Measurements from ENCODE around the gene SUGP1.
"Not testable (repeated sequence)": the region's sequence is repeated elsewhere in the genome, so short reads cannot be mapped to it uniquely, and the experiment has no call there.

SUGP1 gene

DNA sequence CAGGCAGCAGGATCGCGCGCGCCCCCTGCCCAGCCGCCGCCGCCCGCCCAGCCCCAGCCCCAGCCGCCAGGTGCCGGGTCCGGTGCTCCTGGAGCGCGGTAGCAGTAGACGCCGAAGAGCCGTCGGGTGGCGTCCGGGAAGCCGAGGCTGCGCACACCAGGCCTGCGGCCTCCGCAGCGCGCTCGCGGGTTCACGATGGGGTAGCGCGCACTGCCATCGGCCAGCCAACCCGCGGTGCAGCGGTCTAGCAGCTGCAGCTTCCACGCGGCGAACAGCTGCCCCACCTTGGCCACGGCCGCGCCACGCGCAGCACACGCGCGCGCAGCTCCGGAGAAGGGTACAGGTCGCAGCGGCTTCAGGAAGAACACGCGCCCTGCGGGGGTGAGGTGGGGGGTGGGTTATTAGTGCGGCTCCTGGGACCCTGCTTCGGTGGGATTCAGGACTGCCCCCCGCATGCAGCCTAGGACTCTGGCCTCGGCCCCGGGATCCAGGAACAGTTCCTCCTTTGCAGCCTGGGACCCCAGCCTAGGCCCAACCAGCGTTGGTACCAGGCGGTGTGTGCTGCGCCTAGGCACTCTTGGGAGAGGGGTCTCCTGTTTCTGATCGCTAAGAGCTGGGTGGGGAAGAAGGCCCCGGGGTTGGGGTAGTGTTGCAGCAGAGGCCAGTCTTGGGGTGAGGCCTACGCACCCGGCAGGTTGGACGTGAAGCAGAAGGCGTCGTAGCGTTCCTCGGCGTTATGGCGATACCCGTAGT, 62.3 kb downstream of the SUGP1 start:
- Histone ChIP-seq H3K27me3 (peaks cover 29% of the 10 kb centered on the region), H3K9me3 (peaks cover 18% of the 10 kb centered on the region), H3K4me3 (no peak overlapping the region), H3K36me3 (no peaks in the 10 kb centered on the region), H3K4me2 (no peak overlapping the region), H3K9ac (no peak overlapping the region), H3K27ac (no peak overlapping the region), H4K20me1 (no peaks in the 10 kb centered on the region), H3K4me1 (peaks cover 12% of the 10 kb centered on the region)
- no peak for TF ChIP-seq Cebpa-rat (IDR thresholded peaks at IDR 0.05)

DNA sequence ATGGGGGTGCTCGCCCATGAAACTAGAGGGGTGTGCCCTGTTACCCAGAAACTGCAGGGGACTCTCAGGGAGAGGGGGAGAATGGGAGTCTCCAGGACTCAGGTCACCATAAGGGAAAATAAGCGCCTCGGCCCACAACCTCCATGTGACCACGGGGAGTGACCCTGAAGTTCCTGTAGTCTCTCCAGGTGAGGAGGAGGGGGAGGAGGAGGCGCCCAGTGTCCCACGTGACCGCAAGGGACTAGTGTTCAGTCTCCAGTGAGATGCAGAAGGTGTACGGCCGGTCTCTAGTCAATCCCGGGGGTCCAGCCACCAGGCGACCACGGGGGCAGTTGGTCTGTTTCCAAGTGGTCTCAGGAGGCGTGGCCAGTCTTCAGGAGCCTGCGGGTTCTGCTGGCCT, 63.2 kb downstream of the SUGP1 start:
- Histone ChIP-seq H3K27me3 (peaks cover 20% of the 10 kb centered on the region), H3K4me1 (peaks cover 12% of the 10 kb centered on the region), H4K20me1 (no peaks in the 10 kb centered on the region), H3K4me3 (no peak overlapping the region), H3K4me2 (no peak overlapping the region), H3K27ac (no peak overlapping the region), H3K9me3 (peaks cover 18% of the 10 kb centered on the region), H3K36me3 (no peaks in the 10 kb centered on the region), H3K9ac (no peak overlapping the region)
- TF ChIP-seq Cebpa-rat (IDR thresholded peaks at IDR 0.05) = no peak

DNA sequence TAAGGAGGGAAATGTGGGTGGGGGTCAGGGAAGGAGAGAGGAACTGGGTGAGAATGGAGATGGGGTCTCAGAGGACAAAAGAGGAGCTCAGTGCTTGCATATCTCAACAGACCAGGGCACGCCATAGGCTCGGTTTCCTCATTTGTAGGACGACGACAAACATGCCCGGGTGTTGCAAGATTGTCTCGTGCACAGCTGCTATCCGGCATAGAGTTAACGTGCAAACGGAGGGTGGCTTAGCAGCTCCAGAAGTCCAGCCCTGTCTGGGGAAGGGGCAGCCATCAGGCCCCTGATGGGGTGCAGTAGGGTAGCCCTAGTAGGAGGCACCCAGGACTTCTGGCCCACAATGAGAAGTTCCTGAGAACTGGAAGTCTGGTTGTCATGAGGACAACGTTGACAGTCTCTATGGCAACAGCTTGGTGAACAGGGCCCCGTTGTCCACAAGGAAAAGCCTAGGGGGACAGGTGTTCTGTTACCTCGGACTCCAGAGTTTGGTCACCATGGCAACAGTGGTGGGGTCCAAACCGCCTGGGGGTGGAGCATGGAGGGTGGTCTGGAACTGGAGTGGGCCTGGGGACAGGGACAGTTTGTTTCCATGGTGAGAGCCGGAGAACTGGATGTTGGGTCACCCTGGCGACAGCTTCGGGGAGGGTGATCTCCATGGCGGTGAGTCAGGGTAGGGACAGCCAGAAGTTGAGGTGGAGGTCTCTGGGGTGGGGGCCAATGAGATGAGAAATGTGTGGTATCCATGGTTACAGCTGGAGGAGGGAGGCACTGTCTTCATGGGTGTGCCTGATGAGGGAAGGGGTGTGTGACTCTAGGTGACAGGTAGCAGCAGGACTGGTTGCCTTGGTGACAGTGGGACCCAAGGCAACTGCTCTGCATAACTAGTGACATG, 64.0 kb downstream of the SUGP1 start:
- H3K27me3 ChIP-seq = peaks cover 12% of the 10 kb centered on the region
- peaks cover 18% of the 10 kb centered on the region for H3K9me3 ChIP-seq
- no peak overlapping the region for H3K9ac ChIP-seq
- H3K27ac ChIP-seq = no peak overlapping the region
- no peak overlapping the region for H3K4me3 ChIP-seq
- TF ChIP-seq Cebpa-rat (IDR thresholded peaks at IDR 0.05) = no peak
- H4K20me1 ChIP-seq = no peaks in the 10 kb centered on the region
- no peak overlapping the region for H3K4me2 ChIP-seq
- H3K36me3 ChIP-seq = no peaks in the 10 kb centered on the region
- H3K4me1 ChIP-seq = peaks cover 10% of the 10 kb centered on the region

DNA sequence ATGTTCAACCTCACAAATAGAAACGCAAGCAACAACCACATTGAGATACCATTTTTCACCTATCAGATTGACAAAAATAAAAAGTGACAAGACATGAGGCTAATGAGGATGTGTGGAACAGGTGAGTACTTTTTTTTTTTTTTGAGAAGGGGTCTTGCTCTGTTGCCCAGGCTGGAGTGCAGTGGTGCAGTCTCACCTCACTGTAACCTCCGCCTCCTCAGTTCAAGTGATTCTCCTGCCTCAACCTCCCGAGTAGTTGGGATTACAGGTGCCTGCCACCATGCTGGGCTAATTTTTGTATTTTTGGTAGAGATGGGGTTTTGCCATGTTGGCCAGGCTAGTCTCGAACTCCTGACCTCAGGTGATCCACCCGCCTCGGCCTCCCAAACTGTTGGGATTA, 66.9 kb downstream of the SUGP1 start:
- not testable (repeated sequence) for H3K4me2 ChIP-seq, H3K4me1 ChIP-seq

DNA sequence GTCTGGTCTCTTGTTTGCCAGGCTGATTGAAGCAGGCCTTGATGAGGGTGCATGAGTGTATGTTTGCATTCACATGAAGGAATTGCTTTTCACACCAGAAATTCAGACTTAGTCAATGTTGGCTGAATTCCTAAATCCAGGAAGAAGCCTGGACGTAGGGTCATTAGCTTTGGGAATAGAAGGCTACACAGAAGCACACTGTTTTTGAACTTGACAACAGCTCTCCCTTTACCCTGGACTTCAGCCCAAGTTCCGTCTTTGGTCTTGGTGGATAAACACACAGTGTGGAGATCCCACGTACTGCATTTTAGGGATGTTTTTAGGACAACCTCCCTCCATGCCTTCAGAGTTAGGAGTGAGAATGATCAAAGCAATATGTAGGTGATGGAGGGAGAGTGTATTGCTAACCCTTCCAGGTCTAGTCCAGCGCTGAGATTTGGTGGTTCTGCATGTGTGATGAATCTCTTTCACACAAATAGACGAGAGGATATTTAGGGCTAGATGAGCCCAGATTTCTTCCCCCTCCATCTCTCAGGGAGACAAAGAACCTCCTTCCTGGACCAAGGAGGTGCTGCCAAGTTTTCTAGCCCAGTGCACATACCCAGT, 70.0 kb downstream of the SUGP1 start:
- no peak overlapping the region for H3K4me2 ChIP-seq

More for the DNA sequence above, 66.9 kb downstream of the SUGP1 start:
- not testable (repeated sequence) for H3K4me3 ChIP-seq, H3K9ac ChIP-seq, H3K36me3 ChIP-seq, H4K20me1 ChIP-seq, H3K27me3 ChIP-seq, H3K27ac ChIP-seq, H3K9me3 ChIP-seq

DNA sequence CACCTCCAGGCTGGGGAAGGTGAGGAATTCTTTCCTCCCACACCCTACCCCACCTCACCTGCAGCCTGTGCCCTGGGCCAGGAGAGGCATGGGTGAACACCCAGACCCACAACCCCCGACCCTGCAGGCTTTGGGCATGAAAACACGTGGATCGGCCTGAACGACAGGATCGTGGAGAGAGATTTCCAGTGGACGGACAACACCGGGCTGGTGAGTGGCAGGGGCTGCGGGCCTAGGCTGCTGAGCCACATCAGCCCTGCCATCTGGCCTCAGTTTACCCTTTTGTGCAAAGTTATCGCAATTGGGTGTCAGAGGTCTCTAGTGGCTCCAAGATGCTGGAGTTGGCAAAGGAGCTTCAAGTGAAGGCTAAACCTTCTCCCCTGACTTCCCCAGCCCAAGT, 79.8 kb downstream of the SUGP1 start:
- Histone ChIP-seq H3K4me3 (no peak overlapping the region), H3K36me3 (no peaks in the 10 kb centered on the region), H4K20me1 (no peaks in the 10 kb centered on the region), H3K27me3 (no peaks in the 10 kb centered on the region), H3K9ac (no peak overlapping the region), H3K9me3 (peaks cover 8% of the 10 kb centered on the region), H3K4me1 (no peaks in the 10 kb centered on the region), H3K4me2 (no peak overlapping the region), H3K27ac (no peak overlapping the region)
- no peak for TF ChIP-seq Cebpa-rat (IDR thresholded peaks at IDR 0.05)

More for the DNA sequence above, 70.0 kb downstream of the SUGP1 start:
- no peaks in the 10 kb centered on the region for H3K36me3 ChIP-seq
- H4K20me1 ChIP-seq = no peaks in the 10 kb centered on the region
- H3K4me1 ChIP-seq = no peaks in the 10 kb centered on the region
- no peak overlapping the region for H3K4me3 ChIP-seq
- H3K9ac ChIP-seq = no peak overlapping the region
- H3K27me3 ChIP-seq = no peaks in the 10 kb centered on the region
- no peak overlapping the region for H3K27ac ChIP-seq
- TF ChIP-seq Cebpa-rat (IDR thresholded peaks at IDR 0.05) = no peak
- H3K9me3 ChIP-seq = no peaks in the 10 kb centered on the region

DNA sequence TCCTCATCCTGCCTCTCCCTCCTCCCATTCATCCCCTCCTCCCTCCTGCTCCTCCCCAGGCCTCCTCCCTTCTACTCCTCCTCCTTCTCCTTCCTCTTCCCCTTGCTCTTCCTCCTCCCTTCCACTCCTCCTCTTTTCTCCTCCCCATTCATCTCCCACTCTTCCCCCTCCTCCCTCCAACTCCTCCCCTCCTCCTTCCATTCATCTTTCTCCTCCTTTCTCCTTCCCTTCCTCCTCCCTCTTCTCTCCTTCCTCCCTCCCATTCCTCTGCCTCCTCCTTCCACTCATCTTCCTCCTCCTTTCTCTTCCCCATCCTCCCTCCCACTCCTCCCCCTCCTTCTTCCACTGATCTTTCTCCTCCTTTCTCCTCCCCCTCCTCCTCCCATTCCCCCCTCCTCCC, 80.6 kb downstream of the SUGP1 start:
- TF ChIP-seq Cebpa-rat (IDR thresholded peaks at IDR 0.05) = no peak
- H3K27me3 ChIP-seq = no peaks in the 10 kb centered on the region
- no peak overlapping the region for H3K27ac ChIP-seq
- H3K4me3 ChIP-seq = no peak overlapping the region
- no peaks in the 10 kb centered on the region for H3K4me1 ChIP-seq
- H3K9me3 ChIP-seq = peaks cover 16% of the 10 kb centered on the region
- H3K36me3 ChIP-seq = no peaks in the 10 kb centered on the region
- H3K4me2 ChIP-seq = no peak overlapping the region
- H4K20me1 ChIP-seq = no peaks in the 10 kb centered on the region
- H3K9ac ChIP-seq = no peak overlapping the region

DNA sequence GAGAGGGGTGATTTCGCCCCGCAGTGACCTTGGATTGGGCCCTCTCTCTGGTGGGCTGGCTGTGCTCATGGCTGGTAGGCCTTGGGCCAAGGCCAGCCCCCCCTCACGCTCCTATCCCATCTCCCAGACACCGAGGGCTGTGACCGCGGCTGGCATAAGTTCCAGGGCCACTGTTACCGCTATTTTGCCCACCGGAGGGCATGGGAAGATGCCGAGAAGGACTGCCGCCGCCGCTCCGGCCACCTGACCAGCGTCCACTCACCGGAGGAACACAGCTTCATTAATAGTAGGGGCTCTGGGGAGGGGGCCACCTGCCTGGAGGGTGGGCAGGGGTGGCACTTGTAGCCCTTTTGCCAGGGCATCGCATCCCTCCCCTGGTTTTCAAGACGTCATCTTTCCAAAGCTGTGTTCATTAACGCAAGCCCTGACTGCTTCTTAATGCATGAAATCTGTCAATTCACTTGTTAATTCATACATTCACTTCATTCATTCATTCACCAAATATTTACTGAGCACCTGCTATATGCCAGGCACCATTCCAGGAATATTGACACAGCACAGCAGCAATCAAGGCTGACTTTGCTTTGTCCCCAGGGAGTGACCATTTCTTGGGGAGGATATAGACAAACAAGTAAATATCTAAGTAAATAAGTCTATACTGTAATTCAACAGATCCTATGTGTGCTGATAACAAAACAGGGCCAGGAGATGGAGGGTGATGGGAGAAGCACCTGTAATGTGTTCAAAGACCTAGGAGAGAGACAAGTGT, 82.0 kb downstream of the SUGP1 start:
- no peak overlapping the region for H3K4me2 ChIP-seq
- H3K36me3 ChIP-seq = no peaks in the 10 kb centered on the region
- H3K4me3 ChIP-seq = no peak overlapping the region
- peaks cover 30% of the 10 kb centered on the region for H3K9me3 ChIP-seq
- H3K27ac ChIP-seq = no peak overlapping the region
- H3K9ac ChIP-seq = no peak overlapping the region
- no peaks in the 10 kb centered on the region for H4K20me1 ChIP-seq
- TF ChIP-seq Cebpa-rat (IDR thresholded peaks at IDR 0.05) = no peak
- no peaks in the 10 kb centered on the region for H3K4me1 ChIP-seq
- no peaks in the 10 kb centered on the region for H3K27me3 ChIP-seq

DNA sequence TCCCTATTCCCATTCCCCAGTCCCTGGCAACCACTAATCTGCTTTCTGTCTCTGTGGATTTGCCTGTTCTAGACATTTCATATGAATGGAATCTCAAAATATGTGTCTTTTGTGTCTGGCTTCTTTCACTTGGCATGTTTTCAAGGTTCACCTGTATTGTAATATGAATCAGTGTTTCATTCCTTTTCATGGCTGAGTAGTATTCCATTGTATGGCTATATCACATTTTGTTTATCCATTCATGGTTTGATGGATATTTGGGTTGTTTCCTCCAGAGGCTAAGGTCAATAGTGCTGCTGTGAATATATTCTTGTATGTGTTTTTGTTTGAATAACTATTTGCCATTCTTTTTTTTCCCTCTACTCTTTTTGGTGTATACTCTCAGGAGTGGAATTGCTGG, 84.1 kb downstream of the SUGP1 start:
- H3K9me3 ChIP-seq = peaks cover 31% of the 10 kb centered on the region
- no peaks in the 10 kb centered on the region for H3K36me3 ChIP-seq
- H3K4me2 ChIP-seq = no peak overlapping the region
- no peaks in the 10 kb centered on the region for H4K20me1 ChIP-seq
- H3K27me3 ChIP-seq = no peaks in the 10 kb centered on the region
- no peak overlapping the region for H3K4me3 ChIP-seq
- TF ChIP-seq Cebpa-rat (IDR thresholded peaks at IDR 0.05) = no peak
- H3K27ac ChIP-seq = no peak overlapping the region
- no peaks in the 10 kb centered on the region for H3K4me1 ChIP-seq
- no peak overlapping the region for H3K9ac ChIP-seq
